Measurements from ENCODE around the gene OAF. TPM values are rescaled to one million over a fixed set of nuclear protein-coding genes. Genes with fewer than 3 reads are reported as not detected.

Gene OAF
- total and polyA plus RNA-seq, 7 donors = 23.5 to 94.3 (median 44.3) TPM

GRCh38 chr11:120212259-120212878, 1.5 kb downstream of the OAF start:
- H3K9me3 ChIP-seq = no peaks in the 10 kb centered on the region
- no peaks in the 10 kb centered on the region for H3K36me3 ChIP-seq
- H3K27me3 ChIP-seq = peaks cover 0 to 14% (median 3%) of the 10 kb centered on the region in 3 donors
- H3K4me3 ChIP-seq = peak overlapping the region; percentile 49 to 70 (median 68)
- intact Hi-C loops (cut with DNase I) = loop anchor here (5.0 kb wide), 1 partner anchor 35 kb away; no protein-coding TSS in a partner anchor
- TF ChIP-seq POLR2AphosphoS5 (IDR thresholded peaks at IDR 0.05) (no peak), EP300 (IDR thresholded peaks at IDR 0.05) (no peak), POLR2A (IDR thresholded peaks at IDR 0.05) (no peak), CTCF (IDR thresholded peaks at IDR 0.05) (no peak)
- no peak for DNase-seq
- peak overlapping the region; percentile 74 to 82 (median 78) for H3K27ac ChIP-seq
- WGBS, 2 donors = 11 to 44% methylated on average over 13 of the region's 13 CpGs
- H3K4me1 ChIP-seq = peaks cover 0 to 44% (median 31%) of the 10 kb centered on the region in 4 donors

DNA sequence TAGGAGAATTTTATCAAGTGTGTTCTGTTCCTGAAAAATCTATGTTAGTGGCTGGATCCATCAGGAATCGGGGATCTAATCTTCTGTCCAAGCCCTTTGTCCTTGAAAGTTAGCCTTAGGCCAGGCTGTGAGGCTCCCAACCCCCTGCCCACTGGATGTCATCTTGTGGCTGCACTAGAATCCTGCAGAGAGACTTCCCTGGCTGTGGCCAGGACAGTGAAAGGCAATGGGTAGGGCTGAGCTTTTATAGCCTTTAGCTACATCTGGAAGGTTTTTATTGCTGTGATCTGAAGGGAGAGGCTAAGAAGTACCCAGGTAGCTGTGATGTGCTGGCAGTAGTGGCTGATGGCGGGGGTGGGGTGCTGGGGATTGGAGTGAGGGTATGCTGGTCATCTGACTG, 2.1 kb downstream of the OAF start:
- H3K4me1 ChIP-seq = peaks cover 0 to 48% (median 36%) of the 10 kb centered on the region in 4 donors
- H3K9me3 ChIP-seq = no peaks in the 10 kb centered on the region
- no peaks in the 10 kb centered on the region for H3K36me3 ChIP-seq
- peak overlapping the region; percentile 49 to 70 (median 68) for H3K4me3 ChIP-seq
- 9 to 57% methylated on average over 2 of the region's 2 CpGs for WGBS, 2 donors
- TF ChIP-seq POLR2A (IDR thresholded peaks at IDR 0.05) (peak in 1 of 2 donors; percentile 85), EP300 (IDR thresholded peaks at IDR 0.05) (no peak), CTCF (IDR thresholded peaks at IDR 0.05) (no peak), POLR2AphosphoS5 (IDR thresholded peaks at IDR 0.05) (peak in 1 of 4 donors; percentile 73)
- no peak for DNase-seq
- intact Hi-C loops (cut with DNase I) = loop anchor here (5.0 kb wide), 1 partner anchor 36 kb away; no protein-coding TSS in a partner anchor
- peak overlapping the region; percentile 74 to 82 (median 78) for H3K27ac ChIP-seq
- H3K27me3 ChIP-seq = peaks cover 0 to 14% (median 0%) of the 10 kb centered on the region in 3 donors

GRCh38 chr11:120214581-120214980, 3.7 kb downstream of the OAF start:
- Histone ChIP-seq H3K9me3 (no peaks in the 10 kb centered on the region), H3K27ac (peak overlapping the region in 1 of 4 donors; percentile 82), H3K27me3 (peaks cover 0 to 10% (median 0%) of the 10 kb centered on the region in 3 donors), H3K36me3 (no peaks in the 10 kb centered on the region), H3K4me1 (peaks cover 0 to 57% (median 40%) of the 10 kb centered on the region in 4 donors), H3K4me3 (no peak overlapping the region)
- WGBS, 2 donors = 90 to 92% methylated on average over 7 of the region's 7 CpGs
- intact Hi-C loops (cut with DNase I) = loop anchor here (5.0 kb wide), 1 partner anchor 37 kb away; no protein-coding TSS in a partner anchor
- TF ChIP-seq POLR2A (IDR thresholded peaks at IDR 0.05) (no peak), POLR2AphosphoS5 (IDR thresholded peaks at IDR 0.05) (no peak), CTCF (IDR thresholded peaks at IDR 0.05) (no peak), EP300 (IDR thresholded peaks at IDR 0.05) (no peak)
- DNase-seq = no peak

DNA sequence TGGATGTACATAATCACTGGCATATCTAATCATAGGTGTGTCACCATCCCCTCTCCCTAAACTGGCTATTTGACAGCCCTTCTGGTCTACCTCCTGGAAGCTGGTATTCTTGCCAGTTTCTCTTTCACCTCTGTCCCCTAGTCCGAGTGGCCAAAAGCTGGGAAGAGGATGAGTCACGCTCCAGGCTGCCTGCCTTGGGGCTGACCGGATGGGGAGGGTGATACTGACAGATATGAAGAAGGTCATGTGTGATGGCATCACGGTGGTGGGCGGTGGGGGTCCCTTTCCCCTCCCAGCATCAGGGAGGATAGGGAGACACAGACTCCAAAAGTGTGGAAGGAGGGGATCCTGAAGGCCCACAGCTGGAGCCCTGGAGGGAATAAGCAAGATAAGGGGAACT, 4.8 kb downstream of the OAF start:
- Histone ChIP-seq H3K4me1 (peaks cover 0 to 55% (median 37%) of the 10 kb centered on the region in 4 donors), H3K9me3 (no peaks in the 10 kb centered on the region), H3K4me3 (no peak overlapping the region), H3K27ac (peak overlapping the region; percentile 43 to 72 (median 63)), H3K27me3 (peaks cover 0 to 9% (median 0%) of the 10 kb centered on the region in 3 donors), H3K36me3 (no peaks in the 10 kb centered on the region)
- intact Hi-C loops (cut with DNase I) = no loop called here
- 75 to 77% methylated on average over 5 of the region's 5 CpGs for WGBS, 2 donors
- DNase-seq = peak; percentile 89
- TF ChIP-seq EP300 (IDR thresholded peaks at IDR 0.05) (no peak), POLR2AphosphoS5 (IDR thresholded peaks at IDR 0.05) (peak in 1 of 4 donors; percentile 36), POLR2A (IDR thresholded peaks at IDR 0.05) (no peak), CTCF (IDR thresholded peaks at IDR 0.05) (no peak)

All from sigmoid colon (tissue), 7 donors.